Sciatic nerve (tissue), 2 donors: ENCODE measurements around the gene HLX. TPM values are rescaled to one million over a fixed set of nuclear protein-coding genes. Genes with fewer than 3 reads are reported as not detected.

ENCODE experiments used
- ATAC-seq: fragments of 200-7000 bp; cut with Tn5 transposase; one replicate; pipeline ENCODE4 v1.9.1; 2020; ENCODE audit warnings: mild to moderate bottlenecking, moderate library complexity
- DNase-seq: peaks from one replicate; pipeline ENCODE4 v3.0.0-alpha.2; 2020; ENCODE audit warnings: low spot score
- intact Hi-C: fragments of 100-400 bp; cut with DNase I; formaldehyde crosslinking; loops from one replicate; pipeline ENCODE4 v1.14.2; 2022
- total RNA-seq: library from RNA; stranded (reverse); fragmentation: NEBNext Ultra II Directional; extraction: Animal tissue kit (Norgen Biotek cat#: 25700); gene quantifications from one replicate; pipeline ENCODE4 v1.2.1, GENCODE V29; 2021
- donor health status: DM: no; HTN: no; CAD: no.
- donor health status: DM: no; HTN: no; CAD: no.

The HLX gene
- total RNA-seq, 1 donor from 2014 or later, result 28.8 TPM

GRCh38 chr1:220918285-220918951, 39.2 kb downstream of the HLX start:
- intact Hi-C loops, result no loop called here
- DNase-seq (no peak), ATAC-seq (no peak)

DNA sequence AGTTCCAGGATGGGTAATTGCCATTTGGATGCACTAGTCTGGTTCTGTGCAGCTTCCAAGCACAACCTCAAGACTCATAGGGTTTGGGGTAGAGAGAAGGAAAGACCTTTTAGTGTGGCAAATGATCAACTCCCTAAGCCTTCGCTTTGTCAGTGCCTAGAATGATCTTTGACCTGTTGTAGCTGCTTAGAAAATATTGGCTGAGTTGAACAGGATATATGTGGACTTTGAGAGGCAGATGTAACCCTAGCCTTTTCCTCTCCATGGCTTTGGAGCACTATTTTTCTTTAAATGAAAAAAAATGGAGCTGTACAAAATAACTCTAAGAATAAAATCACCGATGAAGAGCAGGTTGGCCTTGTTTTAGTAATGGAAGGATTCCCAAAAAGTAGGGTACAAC, 41.7 kb downstream of the HLX start:
- DNase-seq (no peak), ATAC-seq (no peak)
- intact Hi-C loops, result no loop called here

GRCh38 chr1:220921498-220921897, 42.3 kb downstream of the HLX start:
- intact Hi-C loops, result no loop called here
- no peak for DNase-seq
- ATAC-seq, result no peak

- no peak for ATAC-seq
- no peak for DNase-seq
- intact Hi-C loops, result no loop called here
These were observed 42.9 kb downstream of the HLX start for GRCh38 chr1:220921971-220922635.

- intact Hi-C loops, result no loop called here
- ATAC-seq (no peak), DNase-seq (no peak)
These were observed 43.7 kb downstream of the HLX start for GRCh38 chr1:220922951-220923350.

GRCh38 chr1:220924331-220924970, 45.2 kb downstream of the HLX start:
- no peak for DNase-seq
- intact Hi-C loops, result no loop called here

GRCh38 chr1:220925707-220926106, 46.5 kb downstream of the HLX start:
- intact Hi-C loops, result no loop called here
- ATAC-seq, result no peak
- DNase-seq, result no peak

More at GRCh38 chr1:220924331-220924970, 45.2 kb downstream of the HLX start:
- ATAC-seq, result no peak

GRCh38 chr1:220926146-220926545, 46.9 kb downstream of the HLX start:
- intact Hi-C loops, result no loop called here
- DNase-seq (no peak), ATAC-seq (peak; percentile 26)

- intact Hi-C loops, result no loop called here
- ATAC-seq (no peak), DNase-seq (no peak)
These were observed 48.2 kb downstream of the HLX start for GRCh38 chr1:220927442-220927841.

DNA sequence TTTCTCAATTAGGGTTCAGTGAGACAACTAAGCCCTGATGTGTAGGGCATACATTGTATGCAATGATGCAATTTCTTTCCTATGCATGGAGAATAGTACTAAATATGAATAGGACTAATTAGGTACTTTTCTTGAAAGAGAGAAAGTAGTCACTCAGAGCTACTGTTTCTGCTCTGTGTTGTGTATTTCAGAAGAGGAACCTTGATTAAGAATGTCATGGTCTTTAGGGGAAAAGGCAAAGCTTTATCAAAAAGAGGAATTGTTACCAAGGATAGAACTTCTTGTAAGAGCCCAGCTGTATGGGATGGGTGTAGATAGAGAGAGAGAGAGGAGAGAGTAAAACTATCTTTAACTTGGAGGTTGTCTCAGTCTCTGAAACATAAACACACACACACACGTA, 49.1 kb downstream of the HLX start:
- intact Hi-C loops, result no loop called here
- ATAC-seq (no peak), DNase-seq (no peak)

DNA sequence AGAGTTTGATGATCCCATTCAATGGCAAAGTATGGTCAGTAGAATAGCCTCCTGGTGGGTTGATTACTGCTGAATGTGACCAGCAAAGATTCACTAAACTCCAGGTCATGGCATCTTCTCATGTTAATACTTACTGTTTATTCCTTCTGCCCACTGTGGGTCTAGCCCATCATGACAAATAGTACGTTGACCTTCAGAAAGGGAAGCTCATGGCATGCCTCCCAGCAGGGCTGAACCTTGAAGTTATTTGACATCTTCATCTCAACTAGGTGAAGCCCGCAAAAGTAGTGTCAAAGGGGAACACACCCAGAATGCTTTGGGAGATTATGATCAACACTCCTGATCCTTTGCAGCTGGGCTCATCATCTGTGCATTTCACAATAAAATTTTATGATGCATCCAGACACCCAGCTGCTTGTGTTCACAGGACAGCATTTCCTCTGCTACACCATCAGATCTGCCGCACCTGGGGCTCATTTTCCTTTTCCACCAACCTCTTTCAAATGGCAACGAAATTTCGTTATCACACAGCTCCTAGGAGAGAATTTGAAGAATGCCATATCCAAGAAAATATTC, 49.6 kb downstream of the HLX start:
- DNase-seq, result no peak
- intact Hi-C loops, result no loop called here
- no peak for ATAC-seq

GRCh38 chr1:220929304-220929703, 50.1 kb downstream of the HLX start:
- ATAC-seq (no peak), DNase-seq (no peak)
- intact Hi-C loops, result no loop called here

Other genes starting within 250 kb of the HLX start
- gene C1orf115, start 189.1 kb upstream of the HLX start, total RNA-seq, result 24.3 TPM
- gene MTARC2, start 131.1 kb upstream of the HLX start, total RNA-seq, result 35.0 TPM
- gene MTARC1, start 92.5 kb upstream of the HLX start, total RNA-seq, result 28.6 TPM